ENCODE measurements around the gene GPSM3.
"Not testable (repeated sequence)": the region's sequence is repeated elsewhere in the genome, so short reads cannot be mapped to it uniquely, and the experiment has no call there.

The GPSM3 gene

DNA sequence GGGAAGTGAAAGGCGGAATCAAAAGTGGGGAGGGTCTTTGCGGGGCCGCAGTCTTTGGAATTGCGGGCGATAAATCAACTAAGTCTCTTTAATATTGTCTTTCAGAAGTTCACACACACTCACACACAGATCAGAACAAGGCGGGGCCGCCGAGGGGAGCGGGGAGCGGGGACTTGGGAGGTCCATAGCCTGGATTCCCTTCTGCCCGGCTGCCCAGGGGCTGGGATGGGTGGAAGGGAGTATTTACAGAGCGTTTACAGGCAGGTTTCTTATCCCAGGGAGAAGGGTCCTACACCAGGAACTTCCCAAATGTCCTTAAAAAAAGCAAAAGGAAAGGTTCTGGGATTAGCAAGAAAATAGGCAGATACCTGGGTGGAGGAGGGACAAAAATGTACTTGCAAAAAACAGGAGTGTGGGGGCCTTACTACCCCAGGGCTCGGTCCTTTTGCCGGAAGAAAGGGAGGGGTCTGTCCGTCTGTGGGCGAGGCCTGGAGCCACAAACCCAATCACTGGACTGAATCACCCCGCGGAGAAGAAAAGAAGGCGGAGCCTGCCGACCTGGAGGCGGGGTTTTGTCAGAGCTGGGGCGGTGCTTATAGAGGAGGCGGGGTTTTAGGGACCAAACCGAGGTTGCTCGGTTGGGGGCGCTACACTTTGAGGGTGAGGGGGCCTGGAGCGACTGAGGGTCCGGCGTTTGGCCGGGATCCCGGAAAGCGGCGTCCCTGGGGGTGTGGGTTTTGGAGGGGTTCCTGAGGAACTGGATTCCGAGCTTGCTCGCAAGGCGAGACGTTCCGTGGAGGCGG is 44.0 kb downstream of the GPSM3 start:
- no peak for DNase-seq

- DNase-seq = no peak
Observed at GRCh38 chr6:32147401-32148132, 44.9 kb downstream of the GPSM3 start.

DNA sequence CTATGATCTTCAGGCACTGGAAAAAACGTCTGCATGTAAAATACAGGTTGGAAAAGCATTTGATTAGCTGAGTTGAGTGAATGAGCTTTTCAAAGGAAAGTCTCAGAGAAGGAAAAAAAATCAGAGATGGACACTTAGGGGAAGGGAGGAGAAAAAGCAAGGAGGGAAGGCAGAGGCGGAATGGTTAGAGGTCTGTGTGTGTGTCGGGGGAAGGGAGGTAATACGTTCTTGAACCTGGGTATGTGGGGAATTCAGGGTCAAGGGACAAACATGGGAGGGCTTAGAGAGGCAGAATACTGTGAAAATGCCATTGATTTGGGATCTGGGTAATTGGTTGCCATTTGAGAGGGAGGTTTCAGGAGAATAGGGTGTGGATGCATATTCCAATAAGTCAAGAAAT is 45.8 kb downstream of the GPSM3 start:
- DNase-seq = no peak

DNA sequence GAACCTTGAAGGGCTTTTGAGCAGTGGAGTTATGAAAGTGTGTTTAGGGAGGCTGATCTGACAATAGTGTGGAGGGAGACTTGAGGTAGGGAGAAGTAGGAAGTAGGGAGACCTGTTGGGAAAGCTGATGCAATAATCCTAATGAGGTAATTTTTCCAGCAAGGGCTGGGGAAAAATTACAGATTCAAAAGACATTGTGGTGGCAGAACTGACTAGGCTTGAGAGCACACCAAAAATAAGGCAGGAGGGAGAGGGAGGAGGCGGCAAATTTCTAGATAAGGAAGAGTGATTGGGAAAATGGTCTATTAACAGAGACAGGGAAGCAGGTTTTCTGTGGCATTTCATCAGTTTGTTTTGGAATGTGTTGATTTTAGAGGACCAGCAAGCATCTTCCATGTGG is 46.2 kb downstream of the GPSM3 start:
- no peak for DNase-seq

DNA sequence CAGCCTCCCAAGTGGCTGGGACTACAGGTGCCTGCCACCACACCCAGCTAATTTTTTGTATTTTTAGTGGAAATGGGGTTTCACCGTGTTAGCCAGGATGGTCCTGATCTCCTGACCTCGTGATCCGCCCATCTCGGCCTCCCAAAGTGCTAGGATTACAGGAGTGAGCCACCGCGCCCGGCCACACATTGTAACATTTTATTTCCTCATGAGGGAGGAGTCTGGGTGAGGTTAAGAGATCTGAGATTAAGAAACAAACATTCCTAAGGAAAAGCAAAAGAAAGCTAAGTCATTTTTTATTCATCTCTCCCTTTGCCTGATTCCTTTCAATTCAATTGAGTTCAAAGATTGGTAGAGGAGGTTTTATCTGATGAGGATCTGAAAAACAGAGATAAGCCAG is 48.2 kb downstream of the GPSM3 start:
- DNase-seq = not testable (repeated sequence)
